Measurements from ENCODE around the gene TNIP1.

TNIP1 gene

GRCh38 chr5:150992705-150993104 is 88.1 kb downstream of the TNIP1 start:
- DNase-seq = no peak

- no peak for DNase-seq
Observed at GRCh38 chr5:150989695-150990094, 91.1 kb downstream of the TNIP1 start.

- DNase-seq = peak; percentile 14
Observed at GRCh38 chr5:150987746-150988145, 93.1 kb downstream of the TNIP1 start.
